CD14-positive monocyte (primary cell): ENCODE measurements around the gene MACROD2. TPM values are rescaled to one million over a fixed set of nuclear protein-coding genes. Genes with fewer than 3 reads are reported as not detected.

Experiments
- DNase-seq, 3 donors: peaks; one replicate each; pipeline ENCODE4 v3.0.0-alpha.2; 2011 to 2022
- H2AFZ ChIP-seq: 2 replicates; pipeline ENCODE4 v1.6.0; 2012; ENCODE audit warnings: mild to moderate bottlenecking, low read depth, low read length, inconsistent platforms; ENCODE audit not compliant: insufficient read depth, poor library complexity, severe bottlenecking
- H3K27ac ChIP-seq, 2 donors: 1 replicate in 1 of 2; 2 replicates in 1 of 2; pipeline ENCODE4 v1.5.1; 2012 to 2013; ENCODE audit warnings: low read length in 2 of 2, control low read depth in 1 of 2, inconsistent platforms in 1 of 2, low read depth in 1 of 2, mild to moderate bottlenecking in 1 of 2
- H3K27me3 ChIP-seq, 2 donors: one replicate each; pipeline versions ENCODE4 v1.6.0 to v1.6.1; 2011 to 2013; ENCODE audit warnings: low read length in 2 of 2; ENCODE audit not compliant: control insufficient read depth in 2 of 2, insufficient read depth in 2 of 2
- H3K36me3 ChIP-seq, 2 donors: replicated peaks in 1 of 2; 1 replicate in 1 of 2; 2 replicates in 1 of 2; pipeline versions ENCODE4 v1.5.1 to v1.6.1; 2012 to 2013; ENCODE audit warnings: low read length in 2 of 2, control low read depth in 1 of 2, inconsistent platforms in 1 of 2, mild to moderate bottlenecking in 1 of 2; ENCODE audit not compliant: insufficient read depth in 2 of 2, control insufficient read depth in 1 of 2
- H3K4me1 ChIP-seq, 2 donors: 1 replicate in 1 of 2; 2 replicates in 1 of 2; pipeline versions ENCODE4 v1.5.1 to v1.6.1; 2012 to 2013; ENCODE audit warnings: low read length in 2 of 2, control low read depth in 1 of 2, inconsistent platforms in 1 of 2, mild to moderate bottlenecking in 1 of 2, moderate library complexity in 1 of 2; ENCODE audit not compliant: insufficient read depth in 2 of 2, control insufficient read depth in 1 of 2
- H3K4me2 ChIP-seq: replicated peaks from 2 replicates; pipeline ENCODE3; 2012; ENCODE audit warnings: low read length, moderate library complexity, mild to moderate bottlenecking; ENCODE audit not compliant: poor library complexity, severe bottlenecking; ENCODE audit errors: extremely low read depth
- H3K4me3 ChIP-seq, 3 experiments: fragments of 200-600 bp in 1 of 3; sonication (generic) in 1 of 3; replicated peaks in 1 of 3; 1 replicate in 2 of 3; 2 replicates in 1 of 3; pipeline ENCODE4 v1.5.1; 2011 to 2013; ENCODE audit warnings: low read length in 3 of 3, mild to moderate bottlenecking in 3 of 3, control low read depth in 2 of 3, low read depth in 2 of 3, inconsistent platforms in 1 of 3, moderate library complexity in 1 of 3
- H3K79me2 ChIP-seq: 2 replicates; pipeline ENCODE4 v1.6.0; 2012; ENCODE audit warnings: mild to moderate bottlenecking, control low read depth, inconsistent platforms, low read length, moderate library complexity; ENCODE audit not compliant: insufficient read depth
- H3K9ac ChIP-seq: 2 replicates; pipeline ENCODE4 v1.6.0; 2017; ENCODE audit warnings: low read length, mild to moderate bottlenecking; ENCODE audit not compliant: insufficient read depth, poor library complexity, severe bottlenecking
- H3K9me3 ChIP-seq, 2 donors: replicated peaks in 1 of 2; 1 replicate in 1 of 2; 2 replicates in 1 of 2; pipeline versions ENCODE4 v1.5.1 to v1.6.1; 2012 to 2013; ENCODE audit warnings: low read length in 2 of 2, control low read depth in 1 of 2; ENCODE audit not compliant: control insufficient read depth in 1 of 2, insufficient read depth in 1 of 2
- H4K20me1 ChIP-seq: 2 replicates; pipeline ENCODE4 v1.6.0; 2012; ENCODE audit warnings: mild to moderate bottlenecking, low read length, control low read depth, moderate library complexity; ENCODE audit not compliant: insufficient read depth
- H3K27ac Mint-ChIP-seq, 7 donors: one replicate each; pipeline ENCODE4 v1.8.0; 2020; ENCODE audit warnings: mild to moderate bottlenecking in 7 of 7, mixed read lengths in 7 of 7, moderate library complexity in 6 of 7, inconsistent platforms in 2 of 7
- H3K27me3 Mint-ChIP-seq, 3 donors: one replicate each; pipeline ENCODE4 v1.8.0; 2021 to 2022; ENCODE audit warnings: low read depth in 3 of 3, mild to moderate bottlenecking in 3 of 3, mixed read lengths in 3 of 3, moderate library complexity in 3 of 3, inconsistent platforms in 1 of 3
- H3K36me3 Mint-ChIP-seq, 2 donors: one replicate each; pipeline ENCODE4 v1.8.0; 2020; ENCODE audit warnings: mixed read lengths in 2 of 2, inconsistent platforms in 1 of 2, mild to moderate bottlenecking in 1 of 2
- H3K4me1 Mint-ChIP-seq: one replicate; pipeline ENCODE4 v1.8.0; 2020; ENCODE audit warnings: mild to moderate bottlenecking, mixed read lengths
- H3K4me3 Mint-ChIP-seq, 2 donors: one replicate each; pipeline ENCODE4 v1.8.0; 2020; ENCODE audit warnings: mild to moderate bottlenecking in 2 of 2, mixed read lengths in 2 of 2, moderate library complexity in 1 of 2
- H3K9me3 Mint-ChIP-seq, 7 donors: one replicate each; pipeline ENCODE4 v1.8.0; 2020 to 2022; ENCODE audit warnings: mixed read lengths in 7 of 7, mild to moderate bottlenecking in 6 of 7, moderate library complexity in 6 of 7, inconsistent platforms in 2 of 7
- CTCF ChIP-seq: fragments of 200-600 bp; IDR thresholded peaks from one replicate; pipeline ENCODE4 v1.8.0; 2022; ENCODE audit warnings: antibody characterized with exemption, mild to moderate bottlenecking
- WGBS: methylation state at CpG from one replicate; pipeline ENCODE4 v1.1.5; 2013; ENCODE audit warnings: missing lambda C conversion rate; ENCODE audit not compliant: insufficient coverage; 5-methylcytosine and 5-hydroxymethylcytosine counted together
- intact Hi-C, 2 donors: fragments of 100-400 bp; cut with micrococcal nuclease; formaldehyde crosslinking; loops; one replicate each; pipeline versions ENCODE4 v1.15.0 to v1.15.1; 2023
- polyA plus RNA-seq, 3 donors: library from polyadenylated mRNA; depleted of rRNA in 1 of 3; unstranded in 2 of 3; stranded (reverse) in 1 of 3; fragments of 300-500 nt in 2 of 3; fragments of >200 nt in 1 of 3; fragmentation: Illumina TruSeq in 2 of 3; gene quantifications; 1 replicate in 2 of 3; 2 replicates in 1 of 3; pipeline ENCODE4 v1.2.3, GENCODE V29; 2012 to 2021

The MACROD2 gene
- polyA plus RNA-seq, 3 donors = 0.23 TPM; not detected in 2

GRCh38 chr20:15163632-15164031 lies 1168.3 kb downstream of the MACROD2 start:
- Mint-ChIP-seq H3K4me1 (peaks cover 7% of the 10 kb centered on the region), H3K27ac (no peak overlapping the region), H3K4me3 (no peak overlapping the region), H3K9me3 (peaks cover 0 to 2% (median 0%) of the 10 kb centered on the region in 7 donors), H3K27me3 (peaks cover 0 to 2% (median 0%) of the 10 kb centered on the region in 3 donors), H3K36me3 (no peaks in the 10 kb centered on the region)
- H2AFZ ChIP-seq = no peak overlapping the region
- H3K9ac ChIP-seq = no peak overlapping the region
- no peak overlapping the region for H3K4me2 ChIP-seq
- H3K27me3 ChIP-seq = no peaks in the 10 kb centered on the region
- no peaks in the 10 kb centered on the region for H3K9me3 ChIP-seq
- H3K36me3 ChIP-seq = no peaks in the 10 kb centered on the region
- H3K27ac ChIP-seq = no peak overlapping the region
- no peak for DNase-seq
- H3K79me2 ChIP-seq = no peaks in the 10 kb centered on the region
- intact Hi-C loops = no loop called here
- H4K20me1 ChIP-seq = no peaks in the 10 kb centered on the region
- H3K4me1 ChIP-seq = no peaks in the 10 kb centered on the region
- no peak for TF ChIP-seq CTCF
- no peak overlapping the region for H3K4me3 ChIP-seq

- Mint-ChIP-seq H3K9me3 (peaks cover 0 to 1% (median 0%) of the 10 kb centered on the region in 7 donors), H3K4me3 (no peak overlapping the region), H3K4me1 (peaks cover 7% of the 10 kb centered on the region), H3K27ac (no peak overlapping the region), H3K36me3 (no peaks in the 10 kb centered on the region), H3K27me3 (peaks cover 0 to 2% (median 0%) of the 10 kb centered on the region in 3 donors)
- Histone ChIP-seq H2AFZ (no peak overlapping the region), H3K36me3 (no peaks in the 10 kb centered on the region), H3K9me3 (no peaks in the 10 kb centered on the region), H3K4me2 (no peak overlapping the region), H3K79me2 (no peaks in the 10 kb centered on the region), H4K20me1 (no peaks in the 10 kb centered on the region), H3K4me1 (no peaks in the 10 kb centered on the region), H3K9ac (no peak overlapping the region), H3K27me3 (no peaks in the 10 kb centered on the region), H3K27ac (no peak overlapping the region), H3K4me3 (no peak overlapping the region)
- intact Hi-C loops = no loop called here
- no CpG with 5 or more reads among the region's 1 CpG for WGBS
- DNase-seq = no peak
- TF ChIP-seq CTCF = no peak
Measured at GRCh38 chr20:15164726-15165125, 1169.4 kb downstream of the MACROD2 start.
